Body of pancreas (tissue), 4 donors: ENCODE results near the gene ACBD6.

ENCODE experiments used
- CTCF ChIP-seq, 7 experiments: fragments of 450-650 bp in 4 of 7; fragments of 200-600 bp in 3 of 7; sonication (generic) in 3 of 7; IDR thresholded peaks; one replicate each; pipeline ENCODE4 v1.5.1; 2016 to 2019; ENCODE audit warnings: antibody characterized with exemption in 7 of 7
- POLR2A ChIP-seq, 3 donors: fragments of 450-650 bp; IDR thresholded peaks; one replicate each; pipeline ENCODE4 v1.6.1; 2016; ENCODE audit warnings: antibody characterized with exemption in 3 of 3, mild to moderate bottlenecking in 2 of 3

GRCh38 chr1:180415236-180415848 lies 87.0 kb downstream of the ACBD6 start:
- no peak for TF ChIP-seq CTCF (IDR thresholded peaks at IDR 0.05)
- no peak for TF ChIP-seq POLR2A (IDR thresholded peaks at IDR 0.05)
